Muscle layer of duodenum (tissue), 2 donors: ENCODE data around the gene NOX4.
"Not testable (repeated sequence)": the region's sequence is repeated elsewhere in the genome, so short reads cannot be mapped to it uniquely, and the experiment has no call there.

Experiments used
- H3K27ac ChIP-seq: one replicate; pipeline ENCODE4 v1.7.0; 2013; ENCODE audit warnings: mild to moderate bottlenecking, low read length
- H3K27me3 ChIP-seq: one replicate; pipeline ENCODE4 v1.7.0; 2013; ENCODE audit warnings: low read depth, mild to moderate bottlenecking, control low read depth, low read length
- H3K36me3 ChIP-seq, 2 donors: one replicate each; pipeline ENCODE4 v1.7.0; 2013; ENCODE audit warnings: low read length in 2 of 2, control low read depth in 1 of 2, mild to moderate bottlenecking in 1 of 2; ENCODE audit not compliant: insufficient read depth in 2 of 2, control insufficient read depth in 1 of 2
- H3K4me1 ChIP-seq, 2 donors: one replicate each; pipeline ENCODE4 v1.7.0; 2013; ENCODE audit warnings: low read length in 2 of 2, mild to moderate bottlenecking in 2 of 2, control low read depth in 1 of 2, moderate library complexity in 1 of 2; ENCODE audit not compliant: insufficient read depth in 2 of 2, control insufficient read depth in 1 of 2
- H3K4me3 ChIP-seq, 2 donors: one replicate each; pipeline ENCODE4 v1.7.0; 2013; ENCODE audit warnings: low read length in 2 of 2, low read depth in 1 of 2, mild to moderate bottlenecking in 1 of 2
- H3K9me3 ChIP-seq, 2 donors: one replicate each; pipeline ENCODE4 v1.7.0; 2013; ENCODE audit warnings: low read length in 2 of 2, control low read depth in 1 of 2, mild to moderate bottlenecking in 1 of 2; ENCODE audit not compliant: control insufficient read depth in 1 of 2
- donor health status: healthy.

The NOX4 gene

DNA sequence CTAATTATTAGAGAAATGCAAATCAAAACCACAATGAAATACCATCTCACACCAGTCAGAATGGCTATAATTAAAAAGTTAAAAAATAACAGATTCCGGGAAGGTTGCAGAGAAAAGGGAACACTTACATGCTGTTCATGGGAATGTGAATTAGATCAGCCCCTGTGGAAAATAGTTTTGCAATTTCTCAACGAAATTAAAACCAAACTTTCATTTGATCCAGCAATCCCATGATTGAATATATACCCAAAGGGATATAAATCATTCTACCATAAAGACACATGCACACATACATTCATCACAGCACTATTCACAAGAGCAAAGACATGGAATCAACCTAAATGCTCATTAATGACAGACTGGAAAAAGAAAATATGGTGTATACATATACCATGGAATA lies 32.5 kb downstream of the NOX4 start:
- Histone ChIP-seq H3K27me3 (no peaks in the 10 kb centered on the region), H3K4me1 (no peaks in the 10 kb centered on the region), H3K4me3 (no peak overlapping the region), H3K9me3 (peaks cover 0 to 4% of the 10 kb centered on the region in 2 donors), H3K36me3 (no peaks in the 10 kb centered on the region), H3K27ac (no peak overlapping the region)

DNA sequence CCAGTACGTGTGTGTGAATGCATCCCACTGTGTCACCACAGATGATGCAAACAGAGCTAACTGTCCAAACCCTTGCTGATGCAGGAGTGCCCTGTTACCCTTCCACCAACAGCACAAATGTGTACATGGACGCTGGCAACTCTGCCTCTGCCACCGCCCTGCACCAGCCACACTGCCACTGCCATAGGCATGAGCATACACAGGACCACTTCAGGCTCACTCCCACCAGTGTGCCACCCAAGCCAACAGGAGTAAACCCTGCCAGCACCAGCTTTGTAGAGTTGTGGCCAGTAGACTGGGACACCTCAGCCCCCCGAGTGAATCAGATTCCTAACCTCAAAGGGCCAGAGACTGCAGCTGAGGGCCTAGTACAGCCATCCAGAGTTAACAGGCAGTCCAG lies 34.0 kb downstream of the NOX4 start:
- Histone ChIP-seq H3K9me3 (peaks cover 0 to 4% of the 10 kb centered on the region in 2 donors), H3K36me3 (no peaks in the 10 kb centered on the region), H3K4me1 (no peaks in the 10 kb centered on the region), H3K27me3 (no peaks in the 10 kb centered on the region), H3K4me3 (no peak overlapping the region), H3K27ac (no peak overlapping the region)

- no peaks in the 10 kb centered on the region for H3K36me3 ChIP-seq
- H3K9me3 ChIP-seq, result peaks cover 0 to 4% of the 10 kb centered on the region in 2 donors
- H3K4me1 ChIP-seq, result no peaks in the 10 kb centered on the region
- H3K4me3 ChIP-seq, result no peak overlapping the region
- no peaks in the 10 kb centered on the region for H3K27me3 ChIP-seq
- no peak overlapping the region for H3K27ac ChIP-seq
Observed at GRCh38 chr11:89456681-89457080, 34.5 kb downstream of the NOX4 start.

GRCh38 chr11:89452780-89453179 lies 38.4 kb downstream of the NOX4 start:
- H3K9me3 ChIP-seq, result peaks cover 0 to 3% of the 10 kb centered on the region in 2 donors
- no peaks in the 10 kb centered on the region for H3K27me3 ChIP-seq
- H3K4me3 ChIP-seq, result no peak overlapping the region
- no peaks in the 10 kb centered on the region for H3K36me3 ChIP-seq
- no peak overlapping the region for H3K27ac ChIP-seq
- no peaks in the 10 kb centered on the region for H3K4me1 ChIP-seq

DNA sequence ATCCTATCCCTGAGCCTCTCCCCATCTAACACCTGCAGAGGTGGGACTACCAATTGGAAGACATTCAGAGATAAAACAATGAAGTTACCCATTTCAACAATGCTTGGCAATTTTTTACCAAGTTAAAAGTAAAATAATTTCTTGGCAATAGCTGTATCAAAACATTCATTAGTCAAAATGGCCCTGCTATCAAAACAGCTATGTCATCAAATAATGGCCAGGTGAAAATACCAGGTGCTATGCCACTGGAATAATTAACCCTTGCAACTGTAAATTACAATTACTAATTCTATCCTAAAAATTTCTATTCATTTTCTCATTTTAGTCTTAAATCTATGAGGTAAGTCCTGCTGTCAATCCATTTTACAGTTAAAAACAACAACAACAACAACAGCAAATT lies 43.3 kb downstream of the NOX4 start:
- Histone ChIP-seq H3K4me1 (no peaks in the 10 kb centered on the region), H3K27ac (no peak overlapping the region), H3K36me3 (no peaks in the 10 kb centered on the region), H3K9me3 (peaks cover 3 to 7% of the 10 kb centered on the region in 2 donors), H3K27me3 (no peaks in the 10 kb centered on the region), H3K4me3 (no peak overlapping the region)

DNA sequence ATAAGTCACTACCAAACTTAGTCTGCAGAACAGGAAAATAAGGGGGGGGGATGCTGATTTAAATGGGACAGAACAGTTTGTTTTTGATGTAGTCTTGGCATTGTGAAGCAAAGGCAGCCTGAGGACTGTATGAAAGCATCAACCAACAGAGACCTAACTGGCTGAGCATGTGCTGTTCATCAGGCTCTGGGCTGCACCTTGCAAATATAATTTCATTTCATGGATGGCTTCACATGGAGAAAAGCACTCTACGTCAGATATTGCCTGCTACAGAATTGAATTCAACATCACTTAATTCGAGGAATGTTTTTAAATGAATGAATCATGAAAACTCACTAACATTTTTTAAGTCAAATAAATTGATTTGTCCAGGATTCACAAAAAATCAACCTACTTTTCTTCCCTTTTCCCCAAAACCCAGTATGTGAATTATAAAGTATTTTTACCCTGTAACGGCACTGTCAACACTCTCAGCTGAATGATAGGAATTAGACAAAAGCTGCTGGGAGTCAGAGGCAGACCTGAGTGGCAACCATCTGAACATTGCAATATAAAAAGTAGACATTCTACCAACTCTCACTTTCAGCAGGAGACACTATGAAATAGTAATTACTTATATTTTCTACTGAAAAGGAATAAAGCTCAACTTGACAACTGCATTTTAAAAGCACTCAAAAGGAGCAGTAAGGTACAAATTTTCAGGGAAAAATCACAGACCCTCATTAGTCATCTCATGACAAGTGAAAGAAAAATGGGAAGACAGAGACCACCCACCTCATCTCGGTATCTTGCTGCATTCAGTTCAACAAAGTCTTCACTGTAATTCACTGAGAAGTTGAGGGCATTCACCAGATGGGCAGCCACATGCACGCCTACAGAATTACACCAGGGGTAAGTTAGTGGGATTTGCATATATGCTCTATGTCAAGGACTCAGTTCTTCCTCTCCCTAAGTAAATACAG lies 47.5 kb downstream of the NOX4 start:
- Histone ChIP-seq H3K9me3 (peaks cover 0 to 7% of the 10 kb centered on the region in 2 donors), H3K4me3 (no peak overlapping the region), H3K27ac (no peak overlapping the region), H3K36me3 (no peaks in the 10 kb centered on the region), H3K4me1 (no peaks in the 10 kb centered on the region), H3K27me3 (no peaks in the 10 kb centered on the region)

- Histone ChIP-seq H3K27ac (no peak overlapping the region), H3K4me3 (no peak overlapping the region)
Observed at GRCh38 chr11:89442801-89443200, 48.4 kb downstream of the NOX4 start.

DNA sequence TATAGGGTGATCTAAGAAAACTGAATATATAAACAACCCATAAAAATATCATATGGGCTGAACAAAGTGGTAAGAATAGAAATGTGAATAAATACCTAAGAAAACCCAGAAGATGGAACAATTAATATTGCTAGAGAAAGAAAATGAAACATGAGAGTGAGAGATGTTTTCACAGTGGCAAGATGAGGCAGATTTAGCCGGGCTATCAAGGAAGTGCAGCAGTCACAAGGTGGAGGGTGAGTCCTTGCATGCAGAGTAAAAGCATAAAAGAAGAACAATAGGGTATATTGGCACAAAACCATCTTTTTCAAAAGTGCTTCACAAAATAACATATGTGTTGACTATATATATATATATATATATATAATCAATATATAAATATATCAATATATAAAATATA lies 49.6 kb downstream of the NOX4 start:
- Histone ChIP-seq H3K27ac (no peak overlapping the region), H3K9me3 (peaks cover 0 to 7% of the 10 kb centered on the region in 2 donors), H3K4me1 (no peaks in the 10 kb centered on the region), H3K4me3 (no peak overlapping the region), H3K27me3 (no peaks in the 10 kb centered on the region), H3K36me3 (no peaks in the 10 kb centered on the region)

More at GRCh38 chr11:89442801-89443200, 48.4 kb downstream of the NOX4 start:
- Histone ChIP-seq H3K27me3 (no peaks in the 10 kb centered on the region), H3K4me1 (no peaks in the 10 kb centered on the region), H3K36me3 (no peaks in the 10 kb centered on the region), H3K9me3 (peaks cover 0 to 7% of the 10 kb centered on the region in 2 donors)

DNA sequence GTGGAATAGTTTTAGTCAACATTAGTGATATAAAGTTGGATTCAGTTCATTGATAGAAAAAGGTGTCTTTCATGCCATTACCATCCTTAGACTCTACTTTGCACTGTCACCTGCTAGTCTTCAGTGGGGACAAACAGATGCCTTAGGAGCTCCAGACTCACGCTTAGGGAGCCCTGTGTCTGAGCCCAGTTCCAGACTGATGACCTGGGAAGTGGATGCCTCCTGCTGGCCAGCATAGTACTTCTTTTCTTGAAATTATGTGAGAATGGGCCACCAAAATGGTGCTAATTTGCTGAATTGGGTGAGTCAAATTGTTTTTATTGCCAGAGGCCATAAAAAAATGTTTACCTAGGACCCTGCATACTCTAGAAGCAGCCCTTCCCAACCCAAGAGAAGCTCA lies 53.9 kb downstream of the NOX4 start:
- no peaks in the 10 kb centered on the region for H3K4me1 ChIP-seq
- H3K36me3 ChIP-seq, result no peaks in the 10 kb centered on the region
- H3K4me3 ChIP-seq, result no peak overlapping the region
- no peaks in the 10 kb centered on the region for H3K27me3 ChIP-seq
- H3K27ac ChIP-seq, result no peak overlapping the region
- H3K9me3 ChIP-seq, result no peaks in the 10 kb centered on the region

GRCh38 chr11:89436071-89436470 lies 55.1 kb downstream of the NOX4 start:
- Histone ChIP-seq H3K9me3 (no peaks in the 10 kb centered on the region), H3K4me3 (no peak overlapping the region), H3K4me1 (no peaks in the 10 kb centered on the region), H3K27me3 (no peaks in the 10 kb centered on the region), H3K36me3 (no peaks in the 10 kb centered on the region), H3K27ac (no peak overlapping the region)

- Histone ChIP-seq H3K4me1 (no peaks in the 10 kb centered on the region), H3K27me3 (no peaks in the 10 kb centered on the region), H3K9me3 (no peaks in the 10 kb centered on the region), H3K36me3 (no peaks in the 10 kb centered on the region), H3K27ac (no peak overlapping the region), H3K4me3 (no peak overlapping the region)
Observed at GRCh38 chr11:89433278-89433677, 57.9 kb downstream of the NOX4 start.

DNA sequence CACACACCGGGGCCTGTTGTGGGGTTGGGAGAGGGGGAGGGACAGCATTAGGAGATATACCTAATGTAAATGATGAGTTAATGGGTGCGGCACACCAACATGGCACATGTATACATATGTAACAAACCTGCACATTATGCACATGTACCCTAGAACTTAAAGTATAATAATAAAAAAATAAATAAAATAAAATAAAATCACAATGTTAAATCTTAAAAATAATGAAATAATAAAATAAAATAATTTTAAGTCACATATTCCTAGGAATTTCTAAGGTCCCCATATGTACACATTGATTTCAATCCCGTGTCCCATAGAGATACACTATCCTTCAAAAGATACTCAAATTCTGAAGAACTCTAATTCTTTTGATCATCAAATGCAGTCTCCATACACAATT lies 59.0 kb downstream of the NOX4 start:
- H3K4me3 ChIP-seq, H3K4me1 ChIP-seq, H3K27ac ChIP-seq, H3K36me3 ChIP-seq, H3K9me3 ChIP-seq, H3K27me3 ChIP-seq: not testable (repeated sequence)
